Measurements from ENCODE around the gene TTC9B. TPM values are rescaled to one million over a fixed set of nuclear protein-coding genes. Genes with fewer than 3 reads are reported as not detected.

Gene TTC9B
- total and polyA plus RNA-seq, 4 donors, result 19.9 to 139 (median 83.9) TPM

DNA sequence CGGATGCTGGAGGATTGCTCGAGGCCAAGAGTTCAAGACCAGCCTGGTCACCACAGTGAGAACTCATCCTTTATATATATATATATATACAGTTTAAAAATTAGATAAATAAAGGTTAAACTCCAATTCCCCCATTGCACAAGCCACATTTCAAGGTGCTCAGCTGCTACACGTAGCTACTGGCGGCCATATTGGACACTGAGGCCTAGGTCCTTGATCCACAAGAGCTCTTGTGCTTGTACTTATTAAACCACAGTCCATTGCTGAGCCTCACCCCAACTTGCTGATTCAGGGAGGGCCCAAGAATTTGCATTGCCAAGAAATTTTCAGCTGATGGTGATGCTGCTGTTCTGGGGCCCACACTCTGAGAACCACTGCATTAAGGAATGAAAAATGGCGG lies 9.6 kb downstream of the TTC9B start:
- Histone ChIP-seq H3K36me3 (ENCODE audit: control insufficient read depth, insufficient read depth, low read length) (peaks cover 78% of the 10 kb centered on the region), H3K9me3 (ENCODE audit: control insufficient read depth, insufficient read depth, low read length) (no peaks in the 10 kb centered on the region), H3K4me1 (ENCODE audit: control insufficient read depth, insufficient read depth, low read length) (peaks cover 10% of the 10 kb centered on the region), H3K27ac (ENCODE audit: low read depth, low read length) (no peak overlapping the region), H3K4me3 (ENCODE audit: low read depth, low read length) (no peak overlapping the region), H3K27me3 (ENCODE audit: control insufficient read depth, insufficient read depth, low read length) (no peaks in the 10 kb centered on the region)
- 100% methylated on average over 2 of the region's 5 CpGs for WGBS (ENCODE audit: insufficient coverage)
- no peak for DNase-seq (ENCODE audit: low read depth in 4 of 6, low spot score in 6 of 6)

DNA sequence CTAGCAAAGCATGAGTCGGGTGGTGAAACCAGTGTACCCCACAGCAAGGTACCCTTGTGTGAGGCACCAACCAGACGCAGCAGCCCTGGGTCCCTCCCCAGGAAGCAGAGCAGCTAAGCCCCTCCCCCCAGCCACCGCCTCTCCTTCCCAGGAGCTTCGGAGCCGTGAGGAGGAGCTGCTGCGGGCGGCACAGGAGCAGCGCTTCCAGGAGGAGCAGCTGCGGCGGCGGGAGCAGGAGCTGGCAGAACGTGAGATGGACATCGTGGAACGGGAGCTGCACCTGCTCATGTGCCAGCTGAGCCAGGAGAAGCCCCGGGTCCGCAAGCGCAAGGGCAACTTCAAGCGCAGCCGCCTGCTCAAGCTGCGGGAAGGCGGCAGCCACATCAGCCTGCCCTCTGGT lies 12.4 kb downstream of the TTC9B start:
- H3K36me3 ChIP-seq (ENCODE audit: control insufficient read depth, insufficient read depth, low read length), result peaks cover 76% of the 10 kb centered on the region
- H3K9me3 ChIP-seq (ENCODE audit: control insufficient read depth, insufficient read depth, low read length), result no peaks in the 10 kb centered on the region
- no peak overlapping the region for H3K4me3 ChIP-seq (ENCODE audit: low read depth, low read length)
- H3K27ac ChIP-seq (ENCODE audit: low read depth, low read length), result no peak overlapping the region
- H3K27me3 ChIP-seq (ENCODE audit: control insufficient read depth, insufficient read depth, low read length), result no peaks in the 10 kb centered on the region
- no peaks in the 10 kb centered on the region for H3K4me1 ChIP-seq (ENCODE audit: control insufficient read depth, insufficient read depth, low read length)
- no peak for DNase-seq (ENCODE audit: low read depth in 4 of 6, low spot score in 6 of 6)
- WGBS (ENCODE audit: insufficient coverage), result 95% methylated on average over 21 of the region's 21 CpGs

DNA sequence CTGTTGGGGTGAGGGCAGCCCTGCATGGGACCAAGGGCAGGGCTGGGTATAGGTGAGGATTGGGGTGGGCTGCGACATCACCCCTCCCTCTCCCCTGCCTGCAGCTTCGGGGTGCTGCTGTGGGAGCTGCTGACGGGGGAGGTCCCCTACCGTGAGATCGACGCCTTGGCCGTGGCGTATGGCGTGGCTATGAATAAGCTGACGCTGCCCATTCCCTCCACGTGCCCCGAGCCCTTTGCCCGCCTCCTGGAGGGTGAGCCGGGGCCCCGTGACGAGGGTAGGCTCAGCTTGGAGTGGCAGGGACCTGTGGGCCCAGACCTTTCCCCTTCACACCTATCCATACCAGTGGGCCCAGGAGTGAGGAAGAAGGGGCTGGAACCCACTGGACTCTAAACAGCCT lies 13.8 kb downstream of the TTC9B start:
- peaks cover 74% of the 10 kb centered on the region for H3K36me3 ChIP-seq (ENCODE audit: control insufficient read depth, insufficient read depth, low read length)
- no peak for DNase-seq (ENCODE audit: low read depth in 4 of 6, low spot score in 6 of 6)
- H3K27ac ChIP-seq (ENCODE audit: low read depth, low read length), result no peak overlapping the region
- H3K4me3 ChIP-seq (ENCODE audit: low read depth, low read length), result no peak overlapping the region
- no peaks in the 10 kb centered on the region for H3K9me3 ChIP-seq (ENCODE audit: control insufficient read depth, insufficient read depth, low read length)
- no peaks in the 10 kb centered on the region for H3K27me3 ChIP-seq (ENCODE audit: control insufficient read depth, insufficient read depth, low read length)
- 100% methylated on average over 11 of the region's 16 CpGs for WGBS (ENCODE audit: insufficient coverage)
- no peaks in the 10 kb centered on the region for H3K4me1 ChIP-seq (ENCODE audit: control insufficient read depth, insufficient read depth, low read length)

DNA sequence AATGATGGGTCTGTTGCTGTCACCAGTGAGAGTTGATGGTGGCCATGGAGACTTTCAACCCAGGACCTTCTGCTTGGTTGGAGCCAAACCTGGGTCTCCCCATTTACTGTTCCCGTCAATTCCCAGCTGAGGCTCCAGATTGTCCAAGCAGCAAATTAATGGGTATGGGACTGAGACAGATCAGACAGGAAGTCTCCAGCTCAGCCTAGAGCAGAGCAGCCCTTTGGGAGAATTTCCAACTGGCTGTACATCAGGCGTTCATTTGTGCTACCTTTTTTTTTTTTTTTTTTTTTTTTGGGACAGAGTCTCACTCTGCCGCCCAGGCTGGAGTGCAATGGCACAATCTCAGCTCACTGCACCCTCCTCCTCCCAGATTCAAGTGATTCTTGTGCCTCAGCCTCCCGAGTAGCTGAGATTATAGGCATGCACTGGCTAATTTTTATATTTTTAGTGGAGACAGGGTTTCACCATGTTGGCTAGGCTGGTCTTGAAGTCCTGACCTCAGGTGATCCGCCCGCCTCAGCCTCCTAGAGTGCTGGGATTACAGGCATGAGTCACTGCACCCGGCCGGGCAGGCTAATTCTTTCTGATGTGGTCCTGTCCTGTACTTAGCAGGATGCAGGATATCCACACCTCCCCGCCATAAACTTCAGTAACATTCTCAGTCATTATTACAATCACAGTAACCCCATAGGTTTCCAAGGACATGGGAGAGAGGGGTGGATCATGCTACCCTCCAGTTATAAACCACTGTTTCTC lies 17.7 kb downstream of the TTC9B start:
- WGBS (ENCODE audit: insufficient coverage), result 80% methylated on average over 4 of the region's 9 CpGs
- H3K27ac ChIP-seq (ENCODE audit: low read depth, low read length), result no peak overlapping the region
- no peak overlapping the region for H3K4me3 ChIP-seq (ENCODE audit: low read depth, low read length)
- peak in 1 of 6 donors; percentile 72 for DNase-seq (ENCODE audit: low read depth in 4 of 6, low spot score in 6 of 6)
- H3K9me3 ChIP-seq (ENCODE audit: control insufficient read depth, insufficient read depth, low read length), result no peaks in the 10 kb centered on the region
- peaks cover 75% of the 10 kb centered on the region for H3K36me3 ChIP-seq (ENCODE audit: control insufficient read depth, insufficient read depth, low read length)
- H3K4me1 ChIP-seq (ENCODE audit: control insufficient read depth, insufficient read depth, low read length), result no peaks in the 10 kb centered on the region
- no peaks in the 10 kb centered on the region for H3K27me3 ChIP-seq (ENCODE audit: control insufficient read depth, insufficient read depth, low read length)

DNA sequence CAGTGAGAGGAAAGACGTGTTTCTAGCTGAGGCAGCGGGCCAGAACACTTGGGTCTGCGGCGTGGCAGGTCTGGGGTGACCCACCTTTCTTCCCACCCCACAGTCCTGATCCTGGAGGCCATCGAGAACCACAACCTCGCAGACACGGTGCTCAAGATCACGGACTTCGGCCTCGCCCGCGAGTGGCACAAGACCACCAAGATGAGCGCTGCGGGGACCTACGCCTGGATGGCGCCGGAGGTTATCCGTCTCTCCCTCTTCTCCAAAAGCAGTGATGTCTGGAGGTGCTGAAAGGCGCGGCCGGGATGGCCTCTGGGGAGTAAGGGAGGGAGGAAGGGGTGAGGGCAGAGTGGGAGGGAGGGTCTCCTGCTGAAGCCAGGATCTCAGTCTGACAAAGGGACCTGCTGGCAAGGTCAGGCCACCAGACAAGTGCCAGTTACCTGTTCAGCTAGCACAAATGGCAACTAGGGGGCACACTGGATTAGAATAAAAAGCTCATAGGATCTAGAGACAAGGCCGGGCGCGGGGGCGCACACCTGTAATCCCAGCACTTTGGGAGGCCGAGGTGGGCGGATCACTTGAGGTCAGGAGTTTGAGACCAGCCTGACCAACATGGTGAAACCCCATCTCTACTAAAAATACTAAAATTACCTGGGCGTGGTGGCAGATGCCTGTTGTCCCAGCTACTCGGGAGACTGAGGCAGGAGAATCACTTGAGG lies 19.8 kb downstream of the TTC9B start:
- H3K27ac ChIP-seq (ENCODE audit: low read depth, low read length), result no peak overlapping the region
- DNase-seq (ENCODE audit: low read depth in 4 of 6, low spot score in 6 of 6), result no peak
- H3K36me3 ChIP-seq (ENCODE audit: control insufficient read depth, insufficient read depth, low read length), result peaks cover 56% of the 10 kb centered on the region
- 97% methylated on average over 27 of the region's 29 CpGs for WGBS (ENCODE audit: insufficient coverage)
- H3K27me3 ChIP-seq (ENCODE audit: control insufficient read depth, insufficient read depth, low read length), result no peaks in the 10 kb centered on the region
- peaks cover 8% of the 10 kb centered on the region for H3K4me1 ChIP-seq (ENCODE audit: control insufficient read depth, insufficient read depth, low read length)
- no peak overlapping the region for H3K4me3 ChIP-seq (ENCODE audit: low read depth, low read length)
- no peaks in the 10 kb centered on the region for H3K9me3 ChIP-seq (ENCODE audit: control insufficient read depth, insufficient read depth, low read length)

DNA sequence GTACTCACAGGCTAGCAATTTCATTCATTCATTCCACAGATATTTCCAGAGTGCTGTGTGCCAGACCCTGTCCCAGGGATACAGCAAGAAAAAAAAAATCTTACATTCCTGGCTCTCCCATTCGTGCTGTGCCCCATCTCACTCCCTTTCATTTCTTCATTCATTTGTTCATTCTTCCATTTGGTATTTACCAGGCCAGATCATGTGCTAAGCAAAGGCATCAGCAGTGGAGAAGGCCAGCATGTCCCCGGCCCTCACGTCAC lies 24.7 kb downstream of the TTC9B start:
- Histone ChIP-seq H3K4me1 (ENCODE audit: control insufficient read depth, insufficient read depth, low read length) (peaks cover 22% of the 10 kb centered on the region), H3K9me3 (ENCODE audit: control insufficient read depth, insufficient read depth, low read length) (no peaks in the 10 kb centered on the region), H3K27ac (ENCODE audit: low read depth, low read length) (no peak overlapping the region), H3K27me3 (ENCODE audit: control insufficient read depth, insufficient read depth, low read length) (no peaks in the 10 kb centered on the region), H3K4me3 (ENCODE audit: low read depth, low read length) (no peak overlapping the region), H3K36me3 (ENCODE audit: control insufficient read depth, insufficient read depth, low read length) (peaks cover 22% of the 10 kb centered on the region)
- DNase-seq (ENCODE audit: low read depth in 4 of 6, low spot score in 6 of 6), result no peak
- 93% methylated on average over 3 of the region's 3 CpGs for WGBS (ENCODE audit: insufficient coverage)

DNA sequence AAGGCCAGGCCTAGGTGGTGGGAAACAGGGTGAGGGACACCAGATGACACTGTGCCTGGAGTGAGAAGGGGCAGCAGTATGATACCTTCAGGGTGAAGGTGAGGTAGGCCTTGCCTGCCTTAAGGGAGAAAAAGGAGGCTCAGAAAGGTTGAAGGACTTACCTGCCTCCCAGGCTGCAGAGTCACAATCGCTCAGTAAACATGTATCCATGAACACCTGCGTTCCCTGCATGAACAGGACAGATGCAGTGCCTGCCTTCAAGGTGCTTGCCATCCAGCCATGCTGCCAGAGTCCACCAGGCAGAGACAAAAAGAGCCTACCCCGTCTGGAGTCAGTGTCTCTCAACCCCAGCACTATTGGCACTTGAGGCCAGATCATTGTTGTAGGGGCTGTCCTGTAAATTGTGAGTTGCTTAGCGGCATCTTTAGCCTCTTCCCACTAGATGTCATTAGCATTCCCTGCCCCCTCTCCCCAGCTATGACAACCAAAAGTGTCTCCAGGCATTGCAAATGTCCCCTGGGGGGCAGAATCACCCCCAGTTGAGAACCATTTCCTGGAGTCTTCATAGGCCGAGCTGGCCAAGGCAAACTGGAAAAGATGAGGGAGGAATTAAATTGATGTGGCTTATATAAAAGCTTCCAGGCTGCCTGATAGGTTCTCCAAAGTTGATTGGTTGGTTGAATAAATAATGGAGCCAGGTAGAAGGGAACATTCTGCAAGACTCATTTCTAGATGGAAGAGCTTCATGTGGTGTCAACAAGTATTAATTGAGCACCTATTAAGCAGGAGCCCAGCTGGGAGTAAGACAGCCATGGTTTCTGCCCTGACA lies 25.2 kb downstream of the TTC9B start:
- Histone ChIP-seq H3K27ac (ENCODE audit: low read depth, low read length) (no peak overlapping the region), H3K4me3 (ENCODE audit: low read depth, low read length) (no peak overlapping the region), H3K36me3 (ENCODE audit: control insufficient read depth, insufficient read depth, low read length) (peaks cover 17% of the 10 kb centered on the region), H3K4me1 (ENCODE audit: control insufficient read depth, insufficient read depth, low read length) (peaks cover 22% of the 10 kb centered on the region), H3K27me3 (ENCODE audit: control insufficient read depth, insufficient read depth, low read length) (no peaks in the 10 kb centered on the region), H3K9me3 (ENCODE audit: control insufficient read depth, insufficient read depth, low read length) (no peaks in the 10 kb centered on the region)
- DNase-seq (ENCODE audit: low read depth in 4 of 6, low spot score in 6 of 6), result peak in 1 of 6 donors; percentile 33
- WGBS (ENCODE audit: insufficient coverage), result 68% methylated on average over 4 of the region's 5 CpGs

DNA sequence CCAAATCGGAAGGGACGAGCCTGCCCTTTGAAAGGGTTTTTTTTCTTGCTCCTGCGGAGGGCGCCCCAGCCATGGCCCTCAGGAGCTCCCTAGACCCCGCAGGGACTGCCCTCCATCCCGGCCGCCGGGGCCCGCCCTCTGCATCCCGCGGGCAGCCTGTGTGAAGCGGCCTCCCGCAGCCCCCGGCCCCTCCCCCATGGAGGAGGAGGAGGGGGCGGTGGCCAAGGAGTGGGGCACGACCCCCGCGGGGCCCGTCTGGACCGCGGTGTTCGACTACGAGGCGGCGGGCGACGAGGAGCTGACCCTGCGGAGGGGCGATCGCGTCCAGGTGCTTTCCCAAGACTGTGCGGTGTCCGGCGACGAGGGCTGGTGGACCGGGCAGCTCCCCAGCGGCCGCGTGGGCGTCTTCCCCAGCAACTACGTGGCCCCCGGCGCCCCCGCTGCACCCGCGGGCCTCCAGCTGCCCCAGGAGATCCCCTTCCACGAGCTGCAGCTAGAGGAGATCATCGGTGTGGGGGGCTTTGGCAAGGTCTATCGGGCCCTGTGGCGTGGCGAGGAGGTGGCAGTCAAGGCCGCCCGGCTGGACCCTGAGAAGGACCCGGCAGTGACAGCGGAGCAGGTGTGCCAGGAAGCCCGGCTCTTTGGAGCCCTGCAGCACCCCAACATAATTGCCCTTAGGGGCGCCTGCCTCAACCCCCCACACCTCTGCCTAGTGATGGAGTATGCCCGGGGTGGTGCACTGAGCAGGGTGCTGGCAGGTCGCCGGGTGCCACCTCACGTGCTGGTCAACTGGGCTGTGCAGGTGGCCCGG lies 26.1 kb downstream of the TTC9B start:
- Histone ChIP-seq H3K4me1 (ENCODE audit: control insufficient read depth, insufficient read depth, low read length) (peaks cover 22% of the 10 kb centered on the region), H3K27me3 (ENCODE audit: control insufficient read depth, insufficient read depth, low read length) (no peaks in the 10 kb centered on the region), H3K9me3 (ENCODE audit: control insufficient read depth, insufficient read depth, low read length) (no peaks in the 10 kb centered on the region), H3K36me3 (ENCODE audit: control insufficient read depth, insufficient read depth, low read length) (peaks cover 8% of the 10 kb centered on the region), H3K4me3 (ENCODE audit: low read depth, low read length) (peak overlapping the region; percentile 36), H3K27ac (ENCODE audit: low read depth, low read length) (no peak overlapping the region)
- DNase-seq (ENCODE audit: low read depth in 4 of 6, low spot score in 6 of 6), result peak in 2 of 6 donors; percentile 61 to 70
- WGBS (ENCODE audit: insufficient coverage), result 7% methylated on average over 52 of the region's 62 CpGs
